ENCODE measurements around the gene MOXD1. TPM values are rescaled to one million over a fixed set of nuclear protein-coding genes. Genes with fewer than 3 reads are reported as not detected.
"Not testable (repeated sequence)": the region's sequence is repeated elsewhere in the genome, so short reads cannot be mapped to it uniquely, and the experiment has no call there.

MOXD1 gene
- total RNA-seq, 4 donors from 2014 or later, result 1.2 to 4.1 (median 3.8) TPM; not detected in 1

GRCh38 chr6:132362442-132363185 lies 38.7 kb downstream of the MOXD1 start:
- DNase-seq, result no peak
- no peak overlapping the region for H3K27ac ChIP-seq
- H3K36me3 ChIP-seq, result no peaks in the 10 kb centered on the region
- H3K9me3 ChIP-seq, result no peaks in the 10 kb centered on the region
- H3K4me1 ChIP-seq, result no peaks in the 10 kb centered on the region
- no peak for TF ChIP-seq CTCF (IDR thresholded peaks at IDR 0.05)
- TF ChIP-seq POLR2A (IDR thresholded peaks at IDR 0.05), result no peak
- H3K4me3 ChIP-seq, result no peak overlapping the region
- no peaks in the 10 kb centered on the region for H3K27me3 ChIP-seq

DNA sequence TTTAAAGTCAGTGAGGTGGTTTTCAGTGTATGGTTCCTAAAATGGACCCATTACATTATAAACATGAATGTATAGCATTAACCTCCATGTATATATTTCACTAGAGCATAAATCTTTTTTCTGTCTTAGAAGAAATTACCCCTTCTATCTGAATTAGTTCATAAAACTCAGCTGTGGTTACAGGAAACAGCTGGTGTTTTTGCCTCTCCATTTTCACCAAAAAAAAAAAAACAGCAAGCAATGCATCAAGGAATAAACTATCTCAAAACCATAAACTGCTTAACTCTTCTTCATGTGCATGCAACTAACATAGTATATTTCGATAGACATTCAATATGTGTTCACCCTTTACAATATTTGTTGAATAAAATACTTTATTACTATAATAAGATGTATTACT lies 40.2 kb downstream of the MOXD1 start:
- Histone ChIP-seq H3K4me3 (no peak overlapping the region), H3K9me3 (no peaks in the 10 kb centered on the region), H3K36me3 (no peaks in the 10 kb centered on the region), H3K4me1 (no peaks in the 10 kb centered on the region), H3K27me3 (no peaks in the 10 kb centered on the region), H3K27ac (no peak overlapping the region)
- DNase-seq, result no peak
- TF ChIP-seq CTCF (IDR thresholded peaks at IDR 0.05) (no peak), POLR2A (IDR thresholded peaks at IDR 0.05) (no peak)

DNA sequence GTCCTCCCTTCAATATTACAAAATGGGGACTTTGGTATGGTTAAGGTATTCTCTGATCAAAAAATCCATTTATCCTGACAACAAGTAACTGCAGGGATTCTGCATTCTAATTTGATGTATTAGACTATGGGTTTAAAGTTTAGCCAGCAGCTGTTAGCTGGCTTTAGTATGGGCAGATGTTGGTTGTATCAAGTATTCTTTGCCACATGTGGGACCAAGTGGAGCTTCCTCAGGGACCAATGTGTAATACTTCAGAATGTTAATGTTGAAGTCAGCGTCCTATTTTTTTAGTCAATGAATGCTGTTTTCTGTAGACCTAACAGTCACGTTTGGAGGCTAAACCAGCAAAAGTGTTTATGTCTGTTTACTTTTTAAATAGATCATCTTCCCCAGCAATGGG lies 41.4 kb downstream of the MOXD1 start:
- Histone ChIP-seq H3K9me3 (no peaks in the 10 kb centered on the region), H3K36me3 (no peaks in the 10 kb centered on the region), H3K27me3 (no peaks in the 10 kb centered on the region), H3K27ac (no peak overlapping the region), H3K4me3 (no peak overlapping the region), H3K4me1 (no peaks in the 10 kb centered on the region)
- TF ChIP-seq POLR2A (IDR thresholded peaks at IDR 0.05) (no peak), CTCF (IDR thresholded peaks at IDR 0.05) (no peak)
- DNase-seq, result no peak

GRCh38 chr6:132357120-132357519 lies 44.2 kb downstream of the MOXD1 start:
- Histone ChIP-seq H3K9me3 (no peaks in the 10 kb centered on the region), H3K36me3 (no peaks in the 10 kb centered on the region), H3K27ac (no peak overlapping the region), H3K4me1 (no peaks in the 10 kb centered on the region), H3K27me3 (no peaks in the 10 kb centered on the region), H3K4me3 (no peak overlapping the region)
- TF ChIP-seq POLR2A (IDR thresholded peaks at IDR 0.05) (no peak), CTCF (IDR thresholded peaks at IDR 0.05) (no peak)
- DNase-seq, result no peak

GRCh38 chr6:132354517-132355167 lies 46.6 kb downstream of the MOXD1 start:
- H3K27me3 ChIP-seq, result no peaks in the 10 kb centered on the region
- peak overlapping the region in 1 of 4 donors; percentile 61 for H3K27ac ChIP-seq
- no peaks in the 10 kb centered on the region for H3K4me1 ChIP-seq
- TF ChIP-seq CTCF (IDR thresholded peaks at IDR 0.05) (no peak), POLR2A (IDR thresholded peaks at IDR 0.05) (no peak)
- DNase-seq, result peak in 2 of 3 donors; percentile 92 to 94
- no peak overlapping the region for H3K4me3 ChIP-seq
- no peaks in the 10 kb centered on the region for H3K9me3 ChIP-seq
- no peaks in the 10 kb centered on the region for H3K36me3 ChIP-seq

GRCh38 chr6:132351986-132352385 lies 49.3 kb downstream of the MOXD1 start:
- not testable (repeated sequence) for DNase-seq, H3K4me1 ChIP-seq, H3K27me3 ChIP-seq, H3K4me3 ChIP-seq, H3K36me3 ChIP-seq, H3K9me3 ChIP-seq
- peak overlapping the region in 1 of 4 donors; percentile 52 for H3K27ac ChIP-seq
